Endodermal cell (in vitro differentiated cells): ENCODE results near the gene SRGAP1. TPM values are rescaled to one million over a fixed set of nuclear protein-coding genes. Genes with fewer than 3 reads are reported as not detected.

Source experiments
- DNase-seq: peaks from one replicate; pipeline ENCODE4 v3.0.0-alpha.2; 2017
- H3K27ac ChIP-seq: 2 replicates; pipeline ENCODE4 v1.5.1; 2013; ENCODE audit warnings: mild to moderate bottlenecking, low read depth, low read length, moderate library complexity
- H3K27me3 ChIP-seq: 2 replicates; pipeline ENCODE4 v1.6.1; 2013; ENCODE audit warnings: mild to moderate bottlenecking, low read length, moderate library complexity; ENCODE audit not compliant: insufficient read depth, control insufficient read depth, poor library complexity, severe bottlenecking
- H3K36me3 ChIP-seq: 2 replicates; pipeline ENCODE4 v1.7.0; 2013; ENCODE audit warnings: mild to moderate bottlenecking, low read length, moderate library complexity; ENCODE audit not compliant: control insufficient read depth, insufficient read depth
- H3K4me1 ChIP-seq: one replicate; pipeline ENCODE4 v1.7.0; 2013; ENCODE audit warnings: low read length; ENCODE audit not compliant: control insufficient read depth, insufficient read depth
- H3K4me3 ChIP-seq: 2 replicates; pipeline ENCODE4 v1.5.1; 2013; ENCODE audit warnings: mild to moderate bottlenecking, low read length, moderate library complexity
- H3K9ac ChIP-seq: 2 replicates; pipeline ENCODE4 v1.6.1; 2013; ENCODE audit warnings: mild to moderate bottlenecking, low read length, moderate library complexity; ENCODE audit not compliant: poor library complexity, severe bottlenecking; ENCODE audit errors: extremely low read depth
- H3K9me3 ChIP-seq: 2 replicates; pipeline ENCODE4 v1.6.1; 2013; ENCODE audit warnings: mild to moderate bottlenecking, low read length, moderate library complexity; ENCODE audit not compliant: control insufficient read depth
- H3K27ac Mint-ChIP-seq: 2 replicates; pipeline ENCODE4 v1.8.0; 2020; ENCODE audit warnings: mixed read lengths
- H3K27me3 Mint-ChIP-seq: 2 replicates; pipeline ENCODE4 v1.8.0; 2021; ENCODE audit warnings: mild to moderate bottlenecking, mixed read lengths; ENCODE audit not compliant: insufficient read depth
- H3K36me3 Mint-ChIP-seq: 2 replicates; pipeline ENCODE4 v1.8.0; 2020; ENCODE audit warnings: low read depth, mixed read lengths
- H3K4me1 Mint-ChIP-seq: 2 replicates; pipeline ENCODE4 v1.8.0; 2020; ENCODE audit warnings: mixed read lengths
- H3K4me3 Mint-ChIP-seq: 2 replicates; pipeline ENCODE4 v1.8.0; 2020; ENCODE audit warnings: mild to moderate bottlenecking, moderate library complexity, mixed read lengths
- H3K9me3 Mint-ChIP-seq: 2 replicates; pipeline ENCODE4 v1.8.0; 2020; ENCODE audit warnings: mild to moderate bottlenecking, mixed read lengths
- CTCF ChIP-seq: fragments of 200-600 bp; sonication (generic); conservative IDR thresholded peaks from 2 replicates; pipeline ENCODE4 v1.5.0; 2021; ENCODE audit warnings: antibody characterized with exemption, mild to moderate bottlenecking
- WGBS, 2 experiments: methylation state at CpG; one replicate each; pipeline versions ENCODE4 v1.1.5 to v1.1.7; 2013; ENCODE audit warnings: missing lambda C conversion rate in 2 of 2, mixed read lengths in 1 of 2; ENCODE audit not compliant: insufficient coverage in 1 of 2, insufficient read length in 1 of 2; 5-methylcytosine and 5-hydroxymethylcytosine counted together
- total RNA-seq, 2 donors: library from RNA; stranded (reverse); fragmentation: NEBNext Ultra II Directional in 1 of 2; extraction: Animal tissue kit (Norgen Biotek cat#: 25700) in 1 of 2; gene quantifications; 2 replicates in 1 of 2; 3 replicates in 1 of 2; pipeline ENCODE4 v1.2.1, GENCODE V29; 2021

Gene SRGAP1
- total RNA-seq, 2 donors from 2014 or later, result 10.6 to 13.4 TPM

GRCh38 chr12:64018524-64018923, 174.0 kb downstream of the SRGAP1 start:
- Mint-ChIP-seq H3K27ac (no peak overlapping the region), H3K4me1 (peaks cover 10% of the 10 kb centered on the region), H3K27me3 (no peaks in the 10 kb centered on the region), H3K4me3 (no peak overlapping the region), H3K9me3 (no peaks in the 10 kb centered on the region), H3K36me3 (peaks cover 3% of the 10 kb centered on the region)
- Histone ChIP-seq H3K9me3 (no peaks in the 10 kb centered on the region), H3K9ac (no peak overlapping the region), H3K27ac (no peak overlapping the region), H3K36me3 (no peaks in the 10 kb centered on the region), H3K4me3 (no peak overlapping the region), H3K4me1 (peaks cover 3% of the 10 kb centered on the region), H3K27me3 (no peaks in the 10 kb centered on the region)
- no peak for TF ChIP-seq CTCF
- no peak for DNase-seq

- H3K27me3 ChIP-seq, result no peaks in the 10 kb centered on the region
- 91 to 100% methylated on average over 1 to 2 of the region's 2 CpGs for WGBS, 2 experiments
- Mint-ChIP-seq H3K4me3 (no peak overlapping the region), H3K4me1 (peaks cover 10% of the 10 kb centered on the region), H3K9me3 (no peaks in the 10 kb centered on the region), H3K36me3 (peaks cover 3% of the 10 kb centered on the region), H3K27me3 (no peaks in the 10 kb centered on the region), H3K27ac (no peak overlapping the region)
- no peak for TF ChIP-seq CTCF
- H3K4me3 ChIP-seq, result no peak overlapping the region
- peaks cover 3% of the 10 kb centered on the region for H3K4me1 ChIP-seq
- H3K27ac ChIP-seq, result no peak overlapping the region
- no peak overlapping the region for H3K9ac ChIP-seq
- no peak for DNase-seq
- H3K36me3 ChIP-seq, result no peaks in the 10 kb centered on the region
- no peaks in the 10 kb centered on the region for H3K9me3 ChIP-seq
Measured at GRCh38 chr12:64019101-64019500, 174.6 kb downstream of the SRGAP1 start.

- no peak overlapping the region for H3K9ac ChIP-seq
- H3K4me1 ChIP-seq, result peaks cover 3% of the 10 kb centered on the region
- no peaks in the 10 kb centered on the region for H3K9me3 Mint-ChIP-seq
- H3K36me3 ChIP-seq, result no peaks in the 10 kb centered on the region
- no peak overlapping the region for H3K4me3 Mint-ChIP-seq
- no peaks in the 10 kb centered on the region for H3K27me3 ChIP-seq
- peaks cover 7% of the 10 kb centered on the region for H3K36me3 Mint-ChIP-seq
- WGBS, 2 experiments, result 78% methylated on average over 1 of the region's 1 CpG; no CpG with 5 or more reads in 1 of the 2 experiments
- H3K4me1 Mint-ChIP-seq, result peaks cover 10% of the 10 kb centered on the region
- DNase-seq, result no peak
- TF ChIP-seq CTCF, result no peak
- no peak overlapping the region for H3K27ac Mint-ChIP-seq
- H3K9me3 ChIP-seq, result no peaks in the 10 kb centered on the region
- H3K27me3 Mint-ChIP-seq, result no peaks in the 10 kb centered on the region
- no peak overlapping the region for H3K27ac ChIP-seq
- no peak overlapping the region for H3K4me3 ChIP-seq
Measured at GRCh38 chr12:64019654-64020053, 175.2 kb downstream of the SRGAP1 start.
